Osteocyte (in vitro differentiated cells): Measurements from ENCODE around the gene GABARAP. TPM values are rescaled to one million over a fixed set of nuclear protein-coding genes. Genes with fewer than 3 reads are reported as not detected.

Experiments
- DNase-seq: peaks from one replicate; pipeline ENCODE4 v3.0.0; 2021; ENCODE audit warnings: mixed read lengths; ENCODE audit not compliant: unreplicated experiment; ENCODE audit errors: extremely low spot score
- H3K27ac Mint-ChIP-seq: one replicate; pipeline ENCODE4 v1.8.0; 2021; ENCODE audit warnings: mild to moderate bottlenecking, mixed read lengths; ENCODE audit not compliant: unreplicated experiment
- H3K27me3 Mint-ChIP-seq: one replicate; pipeline ENCODE4 v1.8.0; 2021; ENCODE audit warnings: mixed read lengths; ENCODE audit not compliant: unreplicated experiment
- H3K36me3 Mint-ChIP-seq: one replicate; pipeline ENCODE4 v1.8.0; 2021; ENCODE audit warnings: mixed read lengths; ENCODE audit not compliant: unreplicated experiment
- H3K4me1 Mint-ChIP-seq: one replicate; pipeline ENCODE4 v1.8.0; 2021; ENCODE audit warnings: mixed read lengths; ENCODE audit not compliant: unreplicated experiment
- H3K4me3 Mint-ChIP-seq: one replicate; pipeline ENCODE4 v1.8.0; 2021; ENCODE audit warnings: mild to moderate bottlenecking, moderate library complexity, mixed read lengths; ENCODE audit not compliant: unreplicated experiment
- H3K9me3 Mint-ChIP-seq: one replicate; pipeline ENCODE4 v1.8.0; 2021; ENCODE audit warnings: mixed read lengths; ENCODE audit not compliant: unreplicated experiment
- total RNA-seq: library from RNA; stranded (reverse); gene quantifications from 2 replicates; pipeline ENCODE4 v1.2.1, GENCODE V29; 2021
- TF ChIP-seq, protein P1 (sequence below): fragments of 200-600 bp; sonication (generic); IDR thresholded peaks from 2 replicates; pipeline ENCODE4 v1.5.0; 2021; ENCODE audit warnings: antibody characterized with exemption, mild to moderate bottlenecking, moderate library complexity

The GABARAP gene
- total RNA-seq, 1 donor from 2014 or later, result 642 TPM

DNA sequence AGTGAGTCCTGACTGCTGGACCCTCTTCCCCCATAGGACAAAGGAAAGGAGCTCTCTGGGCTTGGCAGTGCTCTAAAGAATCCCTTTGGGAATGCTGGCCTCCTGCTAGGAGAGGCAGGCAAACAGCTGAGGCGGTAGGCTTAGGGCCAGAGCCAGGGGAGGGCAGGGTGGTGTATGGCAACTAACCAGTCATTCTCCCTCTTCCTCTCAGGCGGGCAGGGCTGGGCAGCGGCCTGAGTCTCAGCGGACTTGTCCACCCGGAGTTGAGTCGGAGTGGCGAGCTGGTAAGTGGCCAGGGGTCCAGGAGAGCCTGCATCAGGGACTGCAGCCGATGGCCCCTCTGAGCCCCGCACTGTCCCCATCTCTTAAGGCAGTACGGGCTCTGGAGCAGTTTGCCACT lies 18.1 kb downstream of the GABARAP start:
- DNase-seq, result no peak
- Mint-ChIP-seq H3K9me3 (no peaks in the 10 kb centered on the region), H3K27ac (no peak overlapping the region), H3K4me3 (no peak overlapping the region), H3K27me3 (no peaks in the 10 kb centered on the region), H3K4me1 (peaks cover 33% of the 10 kb centered on the region), H3K36me3 (peaks cover 29% of the 10 kb centered on the region)
- TF ChIP-seq, protein P1, sequence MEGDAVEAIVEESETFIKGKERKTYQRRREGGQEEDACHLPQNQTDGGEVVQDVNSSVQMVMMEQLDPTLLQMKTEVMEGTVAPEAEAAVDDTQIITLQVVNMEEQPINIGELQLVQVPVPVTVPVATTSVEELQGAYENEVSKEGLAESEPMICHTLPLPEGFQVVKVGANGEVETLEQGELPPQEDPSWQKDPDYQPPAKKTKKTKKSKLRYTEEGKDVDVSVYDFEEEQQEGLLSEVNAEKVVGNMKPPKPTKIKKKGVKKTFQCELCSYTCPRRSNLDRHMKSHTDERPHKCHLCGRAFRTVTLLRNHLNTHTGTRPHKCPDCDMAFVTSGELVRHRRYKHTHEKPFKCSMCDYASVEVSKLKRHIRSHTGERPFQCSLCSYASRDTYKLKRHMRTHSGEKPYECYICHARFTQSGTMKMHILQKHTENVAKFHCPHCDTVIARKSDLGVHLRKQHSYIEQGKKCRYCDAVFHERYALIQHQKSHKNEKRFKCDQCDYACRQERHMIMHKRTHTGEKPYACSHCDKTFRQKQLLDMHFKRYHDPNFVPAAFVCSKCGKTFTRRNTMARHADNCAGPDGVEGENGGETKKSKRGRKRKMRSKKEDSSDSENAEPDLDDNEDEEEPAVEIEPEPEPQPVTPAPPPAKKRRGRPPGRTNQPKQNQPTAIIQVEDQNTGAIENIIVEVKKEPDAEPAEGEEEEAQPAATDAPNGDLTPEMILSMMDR, result no peak

DNA sequence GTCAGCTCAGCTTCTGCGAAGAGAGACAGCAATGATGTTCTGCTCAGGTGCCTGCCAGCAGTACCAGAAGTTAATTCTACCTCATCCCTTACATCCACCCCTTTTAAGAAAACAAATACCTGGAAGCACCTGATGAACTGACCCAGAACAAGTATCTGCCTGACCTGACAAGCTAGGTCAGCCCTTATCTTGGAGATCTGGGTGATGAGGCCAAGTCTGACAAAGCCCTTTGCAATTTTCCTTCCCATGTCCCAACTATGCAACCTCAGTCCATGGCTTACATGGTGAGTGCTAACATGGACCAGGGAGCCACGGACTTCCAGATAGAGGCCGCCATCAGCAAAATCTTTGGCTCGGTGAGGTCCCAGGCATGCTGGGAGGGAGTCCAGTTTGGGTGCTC lies 18.9 kb downstream of the GABARAP start:
- H3K36me3 Mint-ChIP-seq, result peaks cover 25% of the 10 kb centered on the region
- DNase-seq, result no peak
- no peak overlapping the region for H3K27ac Mint-ChIP-seq
- H3K4me3 Mint-ChIP-seq, result no peak overlapping the region
- H3K27me3 Mint-ChIP-seq, result no peaks in the 10 kb centered on the region
- TF ChIP-seq, protein P1, result no peak
- peaks cover 38% of the 10 kb centered on the region for H3K4me1 Mint-ChIP-seq
- no peaks in the 10 kb centered on the region for H3K9me3 Mint-ChIP-seq

GRCh38 chr17:7222972-7223292 lies 19.3 kb downstream of the GABARAP start:
- Mint-ChIP-seq H3K4me1 (peaks cover 42% of the 10 kb centered on the region), H3K36me3 (peaks cover 20% of the 10 kb centered on the region)

GRCh38 chr17:7222093-7222971 lies 19.9 kb downstream of the GABARAP start:
- H3K27me3 Mint-ChIP-seq, result no peaks in the 10 kb centered on the region
- TF ChIP-seq, protein P1, result no peak
- no peaks in the 10 kb centered on the region for H3K9me3 Mint-ChIP-seq
- no peak overlapping the region for H3K4me3 Mint-ChIP-seq
- no peak for DNase-seq
- no peak overlapping the region for H3K27ac Mint-ChIP-seq
- peaks cover 19% of the 10 kb centered on the region for H3K36me3 Mint-ChIP-seq
- peaks cover 47% of the 10 kb centered on the region for H3K4me1 Mint-ChIP-seq

More at GRCh38 chr17:7222972-7223292, 19.3 kb downstream of the GABARAP start:
- no peak overlapping the region for H3K27ac Mint-ChIP-seq
- H3K9me3 Mint-ChIP-seq, result no peaks in the 10 kb centered on the region
- no peaks in the 10 kb centered on the region for H3K27me3 Mint-ChIP-seq
- no peak for DNase-seq
- no peak overlapping the region for H3K4me3 Mint-ChIP-seq
- TF ChIP-seq, protein P1, result no peak

DNA sequence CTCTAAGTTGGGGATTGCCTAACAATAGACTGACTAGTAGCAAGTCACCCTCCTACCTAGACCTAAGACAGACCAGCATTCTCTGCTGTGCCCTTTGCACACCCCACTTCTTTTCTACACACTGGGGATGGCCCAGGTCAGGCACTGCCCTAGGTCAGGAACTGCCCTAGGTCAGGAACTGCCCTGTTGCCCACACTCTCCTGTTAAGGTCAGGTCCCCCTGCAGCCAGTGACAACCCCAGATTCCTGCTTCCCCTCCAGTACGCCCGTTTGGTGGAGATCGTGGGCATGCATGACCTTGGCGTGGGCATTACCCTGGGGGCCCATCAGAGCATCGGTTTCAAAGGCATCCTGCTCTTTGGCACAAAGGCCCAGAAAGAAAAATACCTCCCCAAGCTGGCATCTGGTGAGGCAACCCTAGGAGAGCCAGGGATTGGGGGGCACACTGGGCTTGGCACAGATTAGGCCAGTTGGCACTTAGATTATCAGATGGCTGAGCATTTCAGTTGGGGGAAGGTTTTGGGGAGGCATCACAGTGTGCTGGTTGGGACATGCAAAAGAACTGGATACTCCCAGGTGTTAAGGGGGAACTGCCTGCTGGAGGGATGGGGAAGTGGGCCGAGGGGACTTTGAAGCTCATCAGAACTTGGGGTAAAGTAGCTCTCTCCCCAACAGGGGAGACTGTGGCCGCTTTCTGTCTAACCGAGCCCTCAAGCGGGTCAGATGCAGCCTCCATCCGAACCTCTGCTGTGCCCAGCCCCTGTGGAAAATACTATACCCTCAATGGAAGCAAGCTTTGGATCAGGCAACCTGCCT lies 20.8 kb downstream of the GABARAP start:
- TF ChIP-seq, protein P1, result no peak
- DNase-seq, result no peak
- Mint-ChIP-seq H3K27me3 (no peaks in the 10 kb centered on the region), H3K4me3 (no peak overlapping the region), H3K9me3 (no peaks in the 10 kb centered on the region), H3K36me3 (peaks cover 18% of the 10 kb centered on the region), H3K27ac (peak overlapping the region; percentile 99), H3K4me1 (peaks cover 51% of the 10 kb centered on the region)
